SK-N-SH treated with all-trans-retinoic acid at 6 μM for 48 hours (cell line): ENCODE results near the gene ANXA11.
"Not testable (repeated sequence)": the region's sequence is repeated elsewhere in the genome, so short reads cannot be mapped to it uniquely, and the experiment has no call there.

Experiments used
- ARNTL ChIP-seq: fragments of 450-650 bp; formaldehyde crosslinking; IDR thresholded peaks from 2 replicates; pipeline ENCODE4 v1.5.0; 2020; ENCODE audit warnings: low read depth, mild to moderate bottlenecking, moderate library complexity, borderline replicate concordance
- CSDC2 ChIP-seq: fragments of 250-450 bp; sonication (Bioruptor Pico); IDR thresholded peaks from 2 replicates; pipeline ENCODE4 v1.5.0; 2020; ENCODE audit warnings: mild to moderate bottlenecking, moderate library complexity
- ESRRG ChIP-seq: fragments of 250-450 bp; sonication (Bioruptor Pico); IDR thresholded peaks from 2 replicates; pipeline ENCODE4 v1.6.1; 2021; ENCODE audit warnings: mild to moderate bottlenecking
- RARB ChIP-seq: fragments of 250-450 bp; sonication (Bioruptor Pico); IDR thresholded peaks from 2 replicates; pipeline ENCODE4 v1.8.0; 2021; ENCODE audit warnings: mild to moderate bottlenecking, moderate library complexity
- SNAI2 ChIP-seq: fragments of 250-450 bp; sonication (Bioruptor Pico); IDR thresholded peaks from 2 replicates; pipeline ENCODE4 v1.5.0; 2020; ENCODE audit warnings: mild to moderate bottlenecking, moderate library complexity
- ZC3H10 ChIP-seq: fragments of 250-450 bp; sonication (Bioruptor Pico); IDR thresholded peaks from 2 replicates; pipeline ENCODE4 v1.5.1; 2021; ENCODE audit warnings: mild to moderate bottlenecking, moderate library complexity
- ZFP3 ChIP-seq: fragments of 250-450 bp; sonication (Bioruptor Pico); IDR thresholded peaks from 2 replicates; pipeline ENCODE4 v1.5.0; 2020; ENCODE audit warnings: mild to moderate bottlenecking, moderate library complexity
- ZNF565 ChIP-seq: fragments of 450-650 bp; formaldehyde crosslinking; conservative IDR thresholded peaks from 2 replicates; pipeline ENCODE4 v1.5.0; 2020; ENCODE audit warnings: low read depth, mild to moderate bottlenecking, moderate library complexity
- TF ChIP-seq, protein P1 (sequence below): fragments of 250-450 bp; sonication (Bioruptor Pico); IDR thresholded peaks from 2 replicates; pipeline ENCODE4 v1.8.0; 2020; ENCODE audit warnings: mild to moderate bottlenecking, moderate library complexity, borderline replicate concordance
- TF ChIP-seq, protein P2 (sequence below): fragments of 250-450 bp; sonication (Bioruptor Pico); IDR thresholded peaks from 2 replicates; pipeline ENCODE4 v1.8.0; 2021; ENCODE audit warnings: low read depth, mild to moderate bottlenecking, moderate library complexity, borderline replicate concordance
- TF ChIP-seq, protein P3 (sequence below): fragments of 250-450 bp; sonication (Bioruptor Pico); IDR thresholded peaks from 2 replicates; pipeline ENCODE4 v1.5.1; 2020; ENCODE audit warnings: low read depth, mild to moderate bottlenecking, moderate library complexity

DNA sequence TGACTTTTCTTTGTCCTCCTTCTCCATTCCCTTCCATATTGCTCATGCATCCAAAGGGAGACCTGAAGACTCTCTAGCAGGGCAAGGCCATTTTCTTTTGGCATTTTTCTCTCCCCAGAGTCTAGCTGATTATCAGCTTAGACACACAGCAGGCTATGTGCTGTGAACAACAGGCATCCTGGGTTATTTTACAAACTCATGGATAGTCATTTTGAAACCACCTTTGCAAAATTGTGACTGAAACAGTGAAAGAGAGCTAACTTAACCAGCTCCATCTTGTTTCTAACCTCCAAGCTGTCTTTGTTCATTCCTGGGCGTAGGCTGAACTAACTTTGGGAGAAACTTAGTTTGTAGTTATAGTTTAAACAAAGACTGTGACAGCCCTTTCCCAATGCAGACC lies 13.5 kb upstream of the ANXA11 start:
- not testable (repeated sequence) for TF ChIP-seq ZFP3 (CRISPR knock-in tag); ARNTL (CRISPR knock-in tag); ZNF565 (CRISPR knock-in tag); CSDC2 (CRISPR knock-in tag); SNAI2 (CRISPR knock-in tag); ZC3H10 (CRISPR knock-in tag); RARB; ESRRG (CRISPR knock-in tag)
- TF ChIP-seq, protein P1, sequence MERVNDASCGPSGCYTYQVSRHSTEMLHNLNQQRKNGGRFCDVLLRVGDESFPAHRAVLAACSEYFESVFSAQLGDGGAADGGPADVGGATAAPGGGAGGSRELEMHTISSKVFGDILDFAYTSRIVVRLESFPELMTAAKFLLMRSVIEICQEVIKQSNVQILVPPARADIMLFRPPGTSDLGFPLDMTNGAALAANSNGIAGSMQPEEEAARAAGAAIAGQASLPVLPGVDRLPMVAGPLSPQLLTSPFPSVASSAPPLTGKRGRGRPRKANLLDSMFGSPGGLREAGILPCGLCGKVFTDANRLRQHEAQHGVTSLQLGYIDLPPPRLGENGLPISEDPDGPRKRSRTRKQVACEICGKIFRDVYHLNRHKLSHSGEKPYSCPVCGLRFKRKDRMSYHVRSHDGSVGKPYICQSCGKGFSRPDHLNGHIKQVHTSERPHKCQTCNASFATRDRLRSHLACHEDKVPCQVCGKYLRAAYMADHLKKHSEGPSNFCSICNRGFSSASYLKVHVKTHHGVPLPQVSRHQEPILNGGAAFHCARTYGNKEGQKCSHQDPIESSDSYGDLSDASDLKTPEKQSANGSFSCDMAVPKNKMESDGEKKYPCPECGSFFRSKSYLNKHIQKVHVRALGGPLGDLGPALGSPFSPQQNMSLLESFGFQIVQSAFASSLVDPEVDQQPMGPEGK, result not testable (repeated sequence)
- TF ChIP-seq, protein P2, sequence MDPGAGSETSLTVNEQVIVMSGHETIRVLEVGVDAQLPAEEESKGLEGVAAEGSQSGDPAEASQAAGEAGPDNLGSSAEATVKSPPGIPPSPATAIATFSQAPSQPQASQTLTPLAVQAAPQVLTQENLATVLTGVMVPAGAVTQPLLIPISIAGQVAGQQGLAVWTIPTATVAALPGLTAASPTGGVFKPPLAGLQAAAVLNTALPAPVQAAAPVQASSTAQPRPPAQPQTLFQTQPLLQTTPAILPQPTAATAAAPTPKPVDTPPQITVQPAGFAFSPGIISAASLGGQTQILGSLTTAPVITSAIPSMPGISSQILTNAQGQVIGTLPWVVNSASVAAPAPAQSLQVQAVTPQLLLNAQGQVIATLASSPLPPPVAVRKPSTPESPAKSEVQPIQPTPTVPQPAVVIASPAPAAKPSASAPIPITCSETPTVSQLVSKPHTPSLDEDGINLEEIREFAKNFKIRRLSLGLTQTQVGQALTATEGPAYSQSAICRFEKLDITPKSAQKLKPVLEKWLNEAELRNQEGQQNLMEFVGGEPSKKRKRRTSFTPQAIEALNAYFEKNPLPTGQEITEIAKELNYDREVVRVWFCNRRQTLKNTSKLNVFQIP, result not testable (repeated sequence)
- TF ChIP-seq, protein P3, sequence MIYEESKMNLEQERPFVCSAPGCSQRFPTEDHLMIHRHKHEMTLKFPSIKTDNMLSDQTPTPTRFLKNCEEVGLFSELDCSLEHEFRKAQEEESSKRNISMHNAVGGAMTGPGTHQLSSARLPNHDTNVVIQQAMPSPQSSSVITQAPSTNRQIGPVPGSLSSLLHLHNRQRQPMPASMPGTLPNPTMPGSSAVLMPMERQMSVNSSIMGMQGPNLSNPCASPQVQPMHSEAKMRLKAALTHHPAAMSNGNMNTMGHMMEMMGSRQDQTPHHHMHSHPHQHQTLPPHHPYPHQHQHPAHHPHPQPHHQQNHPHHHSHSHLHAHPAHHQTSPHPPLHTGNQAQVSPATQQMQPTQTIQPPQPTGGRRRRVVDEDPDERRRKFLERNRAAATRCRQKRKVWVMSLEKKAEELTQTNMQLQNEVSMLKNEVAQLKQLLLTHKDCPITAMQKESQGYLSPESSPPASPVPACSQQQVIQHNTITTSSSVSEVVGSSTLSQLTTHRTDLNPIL, result not testable (repeated sequence)
